GM21526 (cell line): ENCODE measurements around the gene CHRDL1.
"Not testable (repeated sequence)": the region's sequence is repeated elsewhere in the genome, so short reads cannot be mapped to it uniquely, and the experiment has no call there.

Experiments used
- ATAC-seq: cut with Tn5 transposase; IDR thresholded peaks from one replicate; pipeline ENCODE4 v1.9.1; 2021; ENCODE audit warnings: moderate library complexity; ENCODE audit not compliant: unreplicated experiment, low FRiP score

The CHRDL1 gene, protein sequence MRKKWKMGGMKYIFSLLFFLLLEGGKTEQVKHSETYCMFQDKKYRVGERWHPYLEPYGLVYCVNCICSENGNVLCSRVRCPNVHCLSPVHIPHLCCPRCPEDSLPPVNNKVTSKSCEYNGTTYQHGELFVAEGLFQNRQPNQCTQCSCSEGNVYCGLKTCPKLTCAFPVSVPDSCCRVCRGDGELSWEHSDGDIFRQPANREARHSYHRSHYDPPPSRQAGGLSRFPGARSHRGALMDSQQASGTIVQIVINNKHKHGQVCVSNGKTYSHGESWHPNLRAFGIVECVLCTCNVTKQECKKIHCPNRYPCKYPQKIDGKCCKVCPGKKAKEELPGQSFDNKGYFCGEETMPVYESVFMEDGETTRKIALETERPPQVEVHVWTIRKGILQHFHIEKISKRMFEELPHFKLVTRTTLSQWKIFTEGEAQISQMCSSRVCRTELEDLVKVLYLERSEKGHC

DNA sequence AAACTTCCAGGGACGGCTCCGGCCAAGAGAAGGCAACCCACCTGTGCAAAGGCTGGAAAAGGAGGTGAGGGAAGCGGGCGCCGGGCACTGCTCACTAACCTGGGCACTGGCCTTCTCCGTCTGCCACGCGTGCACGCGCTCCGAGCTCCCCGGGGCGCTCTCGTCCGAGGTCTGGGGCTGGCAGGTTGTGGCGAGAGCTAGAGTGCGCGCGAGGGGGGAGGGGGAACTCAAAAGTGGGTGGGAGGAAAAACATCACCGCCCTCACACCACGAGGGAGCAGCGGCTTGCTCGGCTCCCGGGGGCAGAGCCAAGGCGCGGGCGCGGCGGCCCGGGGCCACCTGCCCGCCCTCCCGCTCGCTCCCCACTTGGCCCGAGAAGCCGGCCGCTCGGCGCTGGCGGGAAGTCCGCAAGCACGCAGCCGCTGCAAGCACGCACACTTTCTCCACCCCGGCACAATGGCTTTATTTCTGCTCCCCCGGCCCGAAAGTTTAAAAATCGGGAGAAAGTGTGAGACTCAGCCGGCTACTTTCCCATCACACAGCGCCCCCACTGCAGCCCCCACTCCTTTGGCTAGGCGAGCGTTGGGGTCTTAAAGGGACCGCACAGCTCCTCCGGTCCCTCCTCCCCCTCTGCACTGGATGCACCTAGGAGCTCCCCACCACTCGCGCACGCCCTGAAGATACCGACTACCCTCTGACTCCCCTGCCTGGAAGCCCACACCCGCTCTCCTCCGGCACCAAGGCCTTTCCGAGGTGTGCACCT, at the start of gene CHRDL1:
TSS of gene CHRDL1 (minus strand) at position 173 of the 762 bp plus-strand sequence. CDS start 3,636 bp downstream, outside the sequence.
- ATAC-seq, result no peak

DNA sequence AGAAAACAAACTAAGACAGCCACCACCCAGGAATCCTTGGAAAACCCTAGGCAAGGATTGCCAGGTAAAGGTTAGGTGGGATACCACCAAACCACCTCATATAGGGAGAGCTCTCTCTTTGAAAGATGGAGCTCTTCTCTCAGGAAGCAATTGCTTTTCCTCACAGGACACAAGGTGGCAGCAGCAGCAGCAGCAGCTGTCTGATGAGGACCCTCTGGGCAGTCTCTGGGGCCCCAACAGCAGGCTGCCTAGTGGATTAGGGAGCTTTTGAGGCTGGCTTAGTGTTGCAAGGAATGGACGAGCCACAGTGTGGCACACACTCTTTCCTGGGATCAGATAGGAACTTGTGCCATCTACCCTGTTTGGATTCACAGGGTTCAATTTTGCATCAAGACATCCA, 41.4 kb upstream of the CHRDL1 start:
- ATAC-seq, result no peak

DNA sequence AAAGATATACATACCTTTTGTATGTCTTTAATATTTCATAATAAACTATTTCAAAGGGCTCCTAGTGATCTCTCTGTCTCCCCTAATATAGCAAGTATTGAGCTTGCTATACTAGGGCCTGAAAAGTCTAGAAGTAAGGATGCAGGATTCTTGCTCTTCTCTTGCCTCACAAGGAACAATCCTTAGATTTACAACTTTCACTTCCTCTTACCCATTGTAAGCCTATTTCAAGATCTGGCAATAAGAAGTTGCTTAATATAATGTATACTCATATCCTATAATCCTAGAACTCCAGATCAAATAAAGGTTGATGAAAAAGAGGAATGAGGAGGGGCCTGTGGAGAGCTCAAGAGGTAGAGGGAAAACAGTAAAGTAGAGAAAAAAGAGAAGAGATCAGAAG, 40.8 kb upstream of the CHRDL1 start:
- ATAC-seq, result no peak

DNA sequence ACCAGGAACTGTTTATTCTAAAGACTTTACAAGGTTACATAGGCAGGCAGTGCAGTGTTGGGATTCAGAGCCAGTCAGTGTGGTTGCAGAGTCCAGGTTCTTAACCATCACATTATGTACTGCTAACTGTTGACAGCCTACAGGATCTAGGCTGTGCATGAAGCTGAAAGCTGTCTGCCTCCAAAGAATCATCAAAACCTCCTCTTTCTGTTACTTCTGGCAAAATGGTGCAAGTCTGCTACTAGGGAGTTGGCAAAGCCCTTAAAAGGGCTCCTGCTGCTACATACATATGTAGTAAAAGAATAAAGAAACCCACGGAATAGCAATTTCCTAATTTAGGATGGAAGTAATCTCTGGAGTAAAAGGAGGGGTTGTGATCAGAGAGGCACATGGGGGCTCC, 40.4 kb upstream of the CHRDL1 start:
- no peak for ATAC-seq

DNA sequence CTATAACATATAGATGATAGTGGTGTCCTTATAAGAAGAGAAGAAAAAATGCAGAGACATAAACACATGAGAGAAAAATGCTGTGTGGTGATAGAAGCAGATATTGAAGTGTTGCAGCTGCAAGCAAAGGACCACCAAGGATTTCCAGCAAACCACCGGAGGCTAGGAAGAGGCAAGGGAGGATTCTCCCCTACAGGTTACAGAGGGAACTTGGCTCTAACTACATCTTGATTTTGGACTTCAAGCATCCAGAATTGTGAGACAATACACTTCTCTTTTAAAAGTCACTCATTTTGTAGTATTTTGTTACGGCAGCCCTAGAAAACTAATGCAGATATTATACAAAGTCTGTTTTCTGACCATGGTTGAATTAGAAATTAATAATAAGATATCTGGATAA, 30.4 kb upstream of the CHRDL1 start:
- no peak for ATAC-seq

DNA sequence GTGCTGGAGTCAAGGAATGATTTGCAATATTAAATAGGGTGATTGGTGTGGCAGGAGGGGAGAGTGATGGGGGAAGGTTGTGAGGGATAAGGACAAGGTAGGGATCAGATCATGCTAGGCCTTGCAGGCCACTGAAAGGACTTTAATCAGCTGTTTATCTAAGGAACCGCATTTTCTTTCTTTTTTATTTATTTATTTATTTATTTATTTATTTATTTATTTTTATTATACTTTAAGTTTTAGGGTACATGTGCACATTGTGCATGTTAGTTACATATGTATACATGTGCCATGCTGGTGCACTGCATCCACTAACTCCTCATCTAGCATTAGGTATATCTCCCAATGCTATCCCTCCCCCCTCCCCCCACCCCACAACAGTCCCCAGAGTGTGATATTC, 20.9 kb upstream of the CHRDL1 start:
- ATAC-seq, result not testable (repeated sequence)

DNA sequence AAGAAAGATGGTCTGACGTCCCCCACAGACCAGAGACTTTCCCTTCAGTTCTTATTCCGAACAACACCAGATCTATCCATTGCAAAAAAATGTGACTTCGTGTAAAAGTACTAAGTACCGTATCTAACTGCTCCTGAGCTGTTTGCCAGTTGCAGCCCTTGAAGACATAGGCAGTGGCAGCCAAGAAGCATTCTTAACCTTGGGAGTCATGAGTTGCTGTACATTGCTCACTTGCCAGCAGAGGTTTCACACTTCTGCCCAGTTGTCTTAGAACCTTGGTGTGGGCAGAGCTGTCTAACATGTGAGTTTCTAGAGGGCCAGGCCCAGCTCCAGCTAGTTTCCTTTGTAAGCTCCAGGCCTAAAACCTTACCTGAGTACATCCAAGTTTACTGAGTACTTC, 10.5 kb upstream of the CHRDL1 start:
- ATAC-seq, result no peak

DNA sequence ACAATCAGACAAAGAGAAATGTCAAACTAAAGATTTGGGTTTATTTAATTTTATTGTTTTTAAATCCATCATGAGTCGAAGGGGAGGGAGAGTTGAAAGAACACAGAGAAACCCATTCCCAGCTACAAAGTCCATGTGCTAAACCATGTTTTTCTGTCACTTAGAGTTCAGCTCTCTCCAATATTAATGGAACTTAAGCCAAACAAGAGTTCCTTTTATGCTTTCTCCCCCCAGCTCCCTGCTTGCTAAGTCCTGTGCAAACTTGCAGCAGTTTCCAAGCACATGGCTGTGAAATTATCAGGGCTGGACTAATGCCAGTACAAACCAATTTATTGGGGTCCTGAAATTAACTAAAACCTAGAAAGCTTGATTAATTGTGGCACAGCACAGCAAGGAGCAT, 9.7 kb upstream of the CHRDL1 start:
- no peak for ATAC-seq

DNA sequence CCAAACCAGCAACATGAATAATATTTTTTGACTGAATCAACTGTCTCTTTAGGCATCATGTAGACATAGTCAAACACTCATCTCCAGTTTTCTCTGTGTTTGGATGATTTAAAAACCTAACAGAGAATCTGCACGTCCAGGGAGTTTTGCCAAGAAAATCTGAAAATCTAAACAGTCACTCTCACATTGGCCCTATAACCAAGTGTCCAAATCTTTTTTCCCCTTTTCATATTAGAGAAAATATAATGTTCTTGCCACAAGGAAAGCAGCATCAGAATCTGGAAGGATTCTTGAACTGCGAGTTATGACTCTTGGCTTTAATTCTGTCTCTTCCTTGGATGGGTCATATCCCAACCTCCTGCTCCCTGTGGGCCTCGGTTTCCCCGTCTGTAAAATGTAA, 8.8 kb upstream of the CHRDL1 start:
- no peak for ATAC-seq

DNA sequence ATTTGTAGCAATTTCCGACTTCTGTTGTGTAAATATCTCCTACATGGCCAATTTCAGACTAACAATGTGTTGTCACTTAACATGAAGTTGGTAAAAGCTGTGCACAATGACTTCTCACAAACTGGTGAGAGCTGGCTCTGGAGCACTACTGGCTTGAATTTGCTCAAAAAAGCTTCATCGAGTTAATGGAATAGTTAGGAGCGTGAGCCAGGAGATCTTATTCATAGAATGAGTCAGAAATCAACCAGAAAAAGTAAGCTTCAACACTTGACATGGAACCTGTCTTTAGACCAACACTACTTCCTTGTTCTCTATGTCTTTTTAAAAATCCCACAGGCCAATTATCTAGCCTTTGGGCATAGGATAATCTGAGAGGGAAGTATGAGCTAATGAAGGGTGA, 7.9 kb upstream of the CHRDL1 start:
- no peak for ATAC-seq

DNA sequence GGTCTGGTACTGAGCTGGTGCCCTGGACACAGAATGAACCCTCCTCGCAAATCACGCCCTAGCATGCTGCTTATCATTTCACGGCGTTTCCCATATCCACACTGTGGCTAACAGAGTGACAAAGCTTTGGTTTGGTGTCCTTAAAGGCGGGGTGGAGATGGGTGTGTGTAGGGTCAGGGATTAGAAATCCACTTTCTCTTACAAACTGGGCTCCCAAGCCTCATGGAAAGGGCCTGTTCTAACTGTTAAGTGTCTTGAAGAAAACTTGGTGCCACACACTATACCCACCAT, 735 bp upstream of the CHRDL1 start:
- no peak for ATAC-seq

DNA sequence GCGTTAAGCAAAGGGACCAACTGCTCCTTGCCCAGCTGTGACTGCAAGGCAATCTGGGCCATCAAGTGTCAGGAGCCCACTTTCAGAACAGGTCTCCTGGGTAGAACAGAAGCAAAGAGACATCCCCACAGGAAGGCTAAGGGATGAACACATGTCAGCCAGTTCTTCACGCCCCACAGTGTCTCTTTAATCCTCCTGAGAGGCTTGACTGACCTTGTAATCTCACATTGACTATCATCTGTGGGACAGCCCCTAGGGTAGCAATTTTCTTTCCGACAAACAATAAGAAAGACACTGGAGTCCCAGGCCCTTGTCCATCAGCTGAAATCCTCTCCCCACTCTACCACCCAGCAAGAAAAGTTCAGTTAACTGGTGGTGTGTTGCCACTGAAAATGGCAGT, 1.0 kb downstream of the CHRDL1 start:
- no peak for ATAC-seq

DNA sequence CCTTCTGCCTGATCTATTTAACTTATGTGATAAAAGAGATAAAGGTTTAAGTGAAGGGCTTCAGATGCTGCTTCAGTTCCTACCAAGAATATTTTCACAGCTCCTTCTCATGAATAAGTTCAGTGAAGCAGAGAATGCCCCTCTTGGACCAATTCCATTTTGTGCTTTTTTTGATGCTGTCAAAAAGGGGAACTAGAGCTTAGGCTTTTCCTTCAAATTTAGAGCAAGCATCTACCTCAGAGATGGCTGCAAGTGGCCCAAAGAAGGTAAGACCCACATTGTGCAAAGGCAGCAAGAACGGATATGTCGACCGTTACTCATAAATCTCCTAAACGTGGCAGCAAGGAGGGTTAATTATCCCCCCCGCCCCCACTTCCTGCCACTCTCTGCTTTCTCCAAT, 4.5 kb downstream of the CHRDL1 start:
- no peak for ATAC-seq

DNA sequence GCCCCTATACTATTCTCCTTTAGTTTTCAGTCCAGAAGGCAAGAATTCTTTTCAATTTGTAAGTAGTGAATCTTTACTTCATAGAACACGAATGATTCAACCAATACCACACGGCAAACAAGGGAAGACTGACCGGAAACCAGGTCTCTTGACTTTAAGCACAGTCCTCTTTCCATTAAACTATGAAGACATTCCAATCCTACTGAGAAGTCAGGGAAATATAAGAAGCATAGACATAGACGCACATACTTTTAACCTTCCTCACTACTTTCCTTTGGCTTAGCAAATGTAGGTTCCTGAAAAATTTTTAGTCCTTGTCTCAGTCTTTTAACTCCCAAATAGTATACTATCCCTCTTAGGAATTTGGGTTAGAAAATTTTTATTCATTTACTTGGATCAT, 9.1 kb downstream of the CHRDL1 start:
- no peak for ATAC-seq

DNA sequence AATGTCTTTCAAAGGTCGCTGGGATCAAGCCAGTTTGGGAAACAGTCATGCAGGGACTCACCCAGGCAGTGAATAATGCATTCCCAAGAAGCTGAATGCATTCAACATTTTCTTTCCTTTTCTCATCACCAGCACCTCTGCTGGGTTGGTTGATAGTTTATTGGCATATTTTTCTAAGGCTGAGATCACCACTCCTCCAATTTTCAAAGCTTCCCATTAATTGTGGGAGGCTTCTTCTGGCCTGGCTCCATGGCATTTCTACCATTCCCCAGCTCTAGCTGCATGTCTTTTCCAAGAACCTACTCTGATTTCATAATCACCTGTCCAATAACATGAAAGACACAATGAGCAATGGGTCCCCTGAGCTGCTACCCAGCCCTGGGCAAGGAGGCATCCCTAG, 35.8 kb downstream of the CHRDL1 start:
- no peak for ATAC-seq

DNA sequence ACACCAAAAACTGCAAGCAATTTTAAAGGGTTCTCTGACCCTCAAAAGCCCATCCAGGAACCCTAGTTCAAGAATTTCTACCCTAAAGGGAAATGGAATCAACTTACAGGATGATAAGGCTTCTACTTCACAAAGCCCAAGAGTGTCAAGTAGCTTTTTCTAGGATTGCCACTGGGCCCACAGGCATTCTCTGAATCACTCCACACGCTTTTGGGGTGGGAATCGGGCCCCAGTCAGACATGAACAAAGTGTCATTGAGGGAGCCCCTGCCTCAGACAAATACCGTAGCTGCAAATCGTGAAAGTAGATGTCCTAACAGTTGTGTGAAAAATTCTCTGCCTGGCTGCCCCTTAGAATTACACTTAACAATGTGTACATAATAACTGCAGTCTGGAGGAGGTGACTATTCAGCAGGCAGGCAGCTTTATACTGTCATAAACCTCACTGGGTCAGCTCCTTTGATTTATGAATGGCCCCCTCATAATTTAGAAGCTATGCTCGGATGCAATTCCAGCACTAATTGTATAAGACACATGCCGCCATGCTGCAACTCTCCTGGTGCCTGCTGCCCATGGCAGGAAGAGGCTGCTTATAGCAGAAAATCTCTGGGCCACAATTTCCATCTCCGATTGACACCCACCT, 36.7 kb downstream of the CHRDL1 start:
- no peak for ATAC-seq

DNA sequence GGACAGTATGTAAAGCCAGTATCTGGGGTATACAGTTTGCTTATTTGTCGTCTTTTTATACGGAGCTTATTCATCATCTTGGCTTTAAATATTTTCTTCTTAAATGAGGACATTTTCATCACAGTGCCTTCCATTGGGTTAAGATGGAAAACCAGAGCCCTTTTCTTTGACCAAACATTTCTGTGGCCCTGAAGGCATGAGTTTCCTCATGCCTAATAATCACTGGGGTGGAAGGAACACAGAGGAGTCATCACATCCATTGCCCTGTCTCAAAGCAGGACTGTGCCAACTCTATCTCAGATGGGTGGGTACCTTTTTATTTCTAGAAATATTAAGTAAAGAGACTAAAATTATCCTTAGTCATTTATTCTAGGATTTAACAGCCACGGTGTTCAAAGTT, 40.0 kb downstream of the CHRDL1 start:
- no peak for ATAC-seq

DNA sequence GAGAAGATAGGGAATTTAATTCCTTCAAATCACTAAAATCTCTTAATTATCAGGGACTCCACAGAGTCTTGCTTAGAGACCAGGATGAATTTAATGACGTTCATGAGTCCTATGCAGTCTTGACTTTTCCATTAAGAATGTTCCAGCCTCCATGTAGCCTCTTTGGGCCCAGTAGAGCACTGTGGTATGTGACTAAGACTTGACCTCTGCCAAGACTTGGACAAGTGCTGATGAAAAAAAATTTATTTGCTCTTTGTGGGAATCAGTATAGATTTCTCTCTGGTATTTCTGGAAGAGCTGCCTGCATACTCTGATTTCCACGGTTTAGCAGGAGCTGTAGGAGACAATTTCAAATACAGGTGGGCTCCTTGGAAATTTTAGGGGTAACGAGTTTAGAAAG, 40.6 kb downstream of the CHRDL1 start:
- no peak for ATAC-seq

DNA sequence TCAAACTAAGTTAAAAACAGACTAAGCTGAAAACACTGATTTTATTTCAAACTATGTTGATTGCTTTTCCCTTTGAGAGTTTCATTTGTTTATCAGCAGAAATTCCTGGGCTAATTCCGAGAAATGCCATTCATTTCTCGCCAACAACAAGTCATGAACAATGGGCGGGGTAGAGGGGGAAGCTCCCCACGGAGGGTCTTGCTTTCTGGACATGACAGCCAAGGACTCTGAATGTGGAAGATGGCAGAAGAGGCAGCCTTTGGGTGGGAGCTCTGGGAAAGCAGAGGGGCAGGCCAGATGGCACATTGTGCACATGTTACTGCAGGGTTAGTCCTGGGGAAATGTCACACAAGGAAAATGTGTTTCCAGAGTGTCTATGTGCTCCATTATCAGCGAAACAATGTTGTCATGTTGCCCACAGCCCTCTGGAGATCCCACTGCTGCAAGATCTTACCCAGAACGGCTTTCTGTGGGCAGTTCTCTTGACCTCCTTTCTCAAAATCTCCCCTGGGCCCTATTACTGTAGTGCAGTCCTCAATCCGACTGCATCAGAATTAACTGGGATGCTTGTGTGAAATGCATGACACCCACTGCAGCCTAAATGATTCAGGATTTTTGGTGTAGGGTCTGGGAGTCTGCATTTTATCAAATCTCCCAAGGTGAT, 45.0 kb downstream of the CHRDL1 start:
- ATAC-seq, result no peak

DNA sequence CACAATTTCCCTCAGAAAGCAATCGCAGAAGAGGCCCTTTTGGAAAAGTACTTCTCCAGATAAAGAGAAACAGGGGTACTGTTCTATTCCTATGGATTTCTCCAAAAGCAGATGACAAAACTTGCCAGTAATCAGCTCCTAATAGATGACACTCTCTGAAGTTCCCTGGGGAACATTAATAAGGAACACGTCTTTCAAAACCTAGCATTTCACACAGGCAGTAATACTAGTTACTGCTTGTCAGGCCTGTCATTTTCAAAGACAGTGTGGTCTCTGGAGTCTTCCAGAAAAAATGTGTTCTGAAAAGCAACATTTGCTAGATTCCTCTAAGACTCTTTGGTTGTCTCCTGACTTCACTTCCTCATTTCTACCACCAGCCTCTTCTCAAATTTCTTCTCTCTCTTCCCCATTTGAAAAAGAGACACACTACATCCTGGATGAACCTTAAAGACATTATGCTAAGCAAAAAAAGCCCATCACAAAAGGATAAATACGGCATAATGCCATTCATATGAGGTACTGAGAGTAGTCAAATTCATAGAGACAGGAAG, 47.3 kb downstream of the CHRDL1 start:
- ATAC-seq, result no peak

DNA sequence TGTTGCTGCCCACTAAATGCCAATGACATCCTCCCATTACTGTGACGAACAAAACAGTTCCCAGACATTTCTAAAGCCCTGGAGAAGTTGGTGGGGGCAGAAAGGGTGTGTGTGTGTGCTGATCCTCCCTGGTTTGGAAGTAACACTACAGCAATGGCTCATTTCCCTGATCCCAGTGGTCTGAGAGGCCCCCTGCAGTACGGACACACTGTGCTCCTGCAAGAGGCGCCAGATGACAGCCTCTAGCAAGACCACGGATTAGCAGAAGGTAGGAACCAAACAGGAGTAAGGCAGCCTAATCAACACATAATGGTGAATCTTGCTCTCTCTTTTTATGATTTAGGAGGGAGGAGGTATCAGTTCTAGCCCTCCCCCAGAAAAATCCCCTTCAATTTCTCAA, 49.6 kb downstream of the CHRDL1 start:
- ATAC-seq, result no peak
